ENCODE data around the gene SGSM1. TPM values are rescaled to one million over a fixed set of nuclear protein-coding genes. Genes with fewer than 3 reads are reported as not detected.
A peak's percentile ranks its signal among the peaks of the same experiment; 100 is the strongest.

Gene SGSM1
- not detected in 2 replicates for total RNA-seq
- not detected for polyA plus RNA-seq (2012)

GRCh38 chr22:24805790-24806662 is at the start of gene SGSM1:
Gene SGSM1, plus strand, starts transcription at chr22:24806211. Its CDS starts 115 bp downstream, at chr22:24806326.
- peak; percentile 46 for DNase-seq (ENCODE audit: low read depth)

DNA sequence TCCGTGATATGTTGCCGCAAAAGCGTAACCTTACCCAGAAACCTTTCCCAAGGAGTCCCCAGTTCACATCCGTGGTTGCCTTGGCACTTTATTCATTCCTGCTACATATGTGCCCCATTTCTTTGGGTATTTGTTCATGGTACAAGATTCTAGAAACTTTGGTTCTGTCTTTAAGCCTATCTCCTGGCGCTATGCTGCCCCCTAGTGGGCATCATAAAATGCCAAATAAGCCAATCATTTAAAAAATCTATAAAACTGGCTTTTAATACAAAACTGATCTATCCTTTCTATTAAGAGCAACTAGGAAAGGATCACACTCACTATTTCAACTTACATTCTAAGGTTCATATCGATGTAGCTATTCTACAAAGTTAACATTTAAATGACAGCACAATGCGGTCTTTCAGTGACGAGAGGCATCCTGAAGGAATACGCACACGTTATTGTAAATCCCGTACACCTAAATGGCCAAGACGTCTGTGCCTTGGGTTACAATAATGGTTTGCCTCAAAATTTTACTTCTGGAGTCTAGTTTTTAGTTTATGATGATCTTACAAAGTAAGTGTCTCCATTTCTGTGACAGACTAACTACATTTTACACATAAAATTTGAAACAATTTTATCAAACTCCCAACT is 47.7 kb upstream of the SGSM1 start:
- peak; percentile 58 for DNase-seq (ENCODE audit: low read depth)

- no peak for DNase-seq (ENCODE audit: low read depth)
Observed at GRCh38 chr22:24759765-24760164, 46.2 kb upstream of the SGSM1 start.

DNA sequence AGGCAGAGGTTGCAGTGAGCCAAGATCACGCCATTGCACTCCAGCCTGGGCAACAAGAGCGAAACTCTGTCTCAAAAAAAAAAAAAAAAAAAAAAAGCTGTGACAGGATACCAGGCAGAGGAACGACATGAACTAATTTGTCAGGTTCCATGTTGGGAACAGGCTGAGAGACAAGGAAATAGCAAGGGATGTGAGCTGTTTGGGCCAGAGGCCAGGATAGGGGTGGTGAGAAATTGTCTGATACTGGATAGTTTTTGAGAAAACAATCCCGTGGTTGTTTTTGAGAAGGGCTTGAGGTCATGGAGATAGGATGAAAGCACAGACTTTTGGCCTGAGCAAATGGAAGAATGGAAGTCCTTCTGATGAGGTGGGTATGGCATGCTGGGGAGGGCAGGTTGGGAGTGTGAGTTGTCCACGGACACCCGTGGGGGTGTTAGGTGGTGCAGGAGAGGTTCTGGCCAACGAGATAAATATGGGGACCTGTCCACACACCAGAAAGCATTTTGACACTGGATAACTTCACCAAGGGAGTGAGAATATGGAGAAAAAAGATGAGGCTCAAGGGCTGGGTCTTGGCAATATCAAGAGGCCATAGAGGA is 45.2 kb upstream of the SGSM1 start:
- no peak for DNase-seq (ENCODE audit: low read depth)

DNA sequence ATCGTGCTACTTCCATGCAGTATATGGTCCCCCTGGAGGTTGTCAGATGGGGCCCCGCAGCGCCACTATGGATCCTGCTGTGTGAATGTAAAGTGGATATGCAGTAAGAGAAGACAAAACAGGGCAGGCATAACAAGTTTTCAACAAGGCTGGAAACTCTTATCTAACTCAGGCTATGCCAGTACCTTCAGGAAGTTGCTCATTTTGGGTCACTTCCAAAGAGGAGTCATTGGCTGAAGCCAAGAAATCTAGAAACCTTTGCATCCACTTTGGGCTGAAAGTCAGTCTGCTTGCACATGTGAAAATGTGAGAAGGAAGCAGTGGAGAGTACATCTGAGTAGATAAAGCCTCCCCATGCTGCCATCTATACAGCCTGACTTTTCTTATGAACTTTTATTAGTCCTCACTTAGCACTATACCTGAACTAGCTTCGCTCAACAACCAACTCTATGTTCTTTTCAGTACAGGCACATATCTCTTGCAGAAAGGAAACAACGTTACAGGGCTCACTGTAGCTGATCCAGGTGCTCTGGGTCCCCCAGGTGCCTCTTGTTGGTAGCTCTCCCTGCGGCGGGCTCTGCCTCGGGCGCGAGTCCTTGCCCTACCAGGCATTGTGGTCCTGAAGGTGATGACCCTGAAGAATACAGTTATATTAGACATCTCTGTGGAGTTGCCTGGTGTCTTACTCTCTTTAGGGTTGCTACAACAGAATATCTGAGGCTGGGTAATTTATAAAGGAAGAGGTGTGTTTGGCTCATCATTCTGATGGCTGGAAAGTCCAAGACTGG is 43.9 kb upstream of the SGSM1 start:
- no peak for DNase-seq (ENCODE audit: low read depth)

DNA sequence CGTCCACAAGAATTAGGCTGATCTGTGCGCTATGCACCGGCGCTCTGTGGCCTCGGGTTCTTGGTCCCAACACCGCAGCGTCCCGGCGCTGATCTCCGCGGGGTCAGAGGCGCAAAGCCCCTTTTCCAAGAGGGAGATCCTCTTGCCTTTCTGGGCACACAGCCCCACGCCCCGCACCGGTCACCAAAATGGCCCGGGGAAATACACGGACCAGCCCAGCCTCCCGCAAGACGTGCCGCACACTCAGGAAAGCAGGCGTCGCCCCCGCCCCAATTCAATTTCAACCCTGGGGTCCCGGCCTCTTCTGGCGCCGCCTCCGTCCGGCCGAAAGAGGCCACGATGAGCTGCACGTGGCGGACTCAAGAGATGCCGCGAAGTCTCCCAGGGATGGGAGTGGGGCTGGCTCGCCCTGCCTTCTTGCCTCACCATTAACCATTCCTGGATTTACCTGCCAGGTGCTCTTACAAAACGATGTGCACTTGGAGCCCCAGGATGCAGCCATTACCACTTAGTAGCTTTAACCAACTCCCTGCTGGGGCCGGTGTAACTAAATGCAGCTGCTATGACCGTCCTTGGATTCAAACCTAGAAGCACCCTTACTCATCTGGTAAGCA is 42.0 kb upstream of the SGSM1 start:
- DNase-seq (ENCODE audit: low read depth): peak; percentile 4

DNA sequence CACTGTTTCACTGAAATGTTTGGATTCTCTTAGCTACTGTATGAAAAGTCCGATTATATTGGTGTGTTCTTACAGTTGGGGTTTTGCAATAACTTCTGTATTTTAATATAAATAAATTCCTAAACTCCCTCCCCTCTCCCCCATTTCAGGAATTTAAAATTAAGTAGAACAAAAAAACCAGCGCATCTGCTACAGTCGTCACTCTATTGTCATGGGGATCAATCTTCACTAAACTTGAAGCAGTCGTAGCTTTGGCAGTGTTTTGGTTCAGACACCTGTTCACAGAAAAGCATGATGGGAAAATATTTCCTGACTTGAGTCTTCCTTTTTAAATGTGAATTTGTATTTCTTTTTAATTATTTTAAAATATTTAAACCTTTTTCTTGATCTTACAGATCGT is 40.8 kb upstream of the SGSM1 start:
- DNase-seq (ENCODE audit: low read depth): peak; percentile 23

- DNase-seq (ENCODE audit: low read depth): peak; percentile 68
Observed at GRCh38 chr22:24768537-24769374, 37.3 kb upstream of the SGSM1 start.

GRCh38 chr22:24772493-24773220 is 33.4 kb upstream of the SGSM1 start:
- peak; percentile 52 for DNase-seq (ENCODE audit: low read depth)

DNA sequence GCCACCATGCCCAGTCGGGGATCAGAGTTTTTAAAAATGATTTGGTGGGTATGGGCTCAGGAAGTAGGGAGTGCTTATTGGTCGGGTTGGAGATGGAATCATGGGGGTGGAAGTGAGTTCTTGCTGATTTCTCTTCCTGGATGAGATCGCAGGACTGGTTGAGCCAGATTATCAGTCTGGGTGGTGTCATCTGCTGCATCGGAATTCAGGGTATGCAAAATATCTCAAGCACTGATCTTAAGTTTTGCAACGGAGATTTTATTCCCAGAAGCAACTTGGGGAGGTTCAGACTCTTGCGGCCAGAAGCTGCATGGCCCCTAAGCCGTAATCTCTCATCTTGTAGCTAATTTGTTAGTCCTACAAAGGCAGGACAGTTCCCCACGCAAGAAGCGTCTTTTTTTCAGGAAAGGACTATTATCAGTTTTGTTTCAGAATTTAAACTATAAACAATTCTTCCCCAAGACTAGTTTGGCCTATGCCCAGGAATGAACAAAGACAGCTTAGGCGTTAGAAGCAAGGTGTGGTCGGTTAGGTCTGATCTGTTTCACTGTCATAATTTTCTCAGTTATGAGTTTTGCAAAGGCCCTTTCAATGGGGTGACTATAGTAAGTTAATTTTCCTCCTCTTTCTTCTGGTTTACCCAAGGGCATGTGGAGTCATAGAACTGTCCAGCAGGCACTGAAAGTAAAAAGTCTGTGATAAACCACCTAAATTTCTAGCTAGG is 30.1 kb upstream of the SGSM1 start:
- DNase-seq (ENCODE audit: low read depth): no peak

DNA sequence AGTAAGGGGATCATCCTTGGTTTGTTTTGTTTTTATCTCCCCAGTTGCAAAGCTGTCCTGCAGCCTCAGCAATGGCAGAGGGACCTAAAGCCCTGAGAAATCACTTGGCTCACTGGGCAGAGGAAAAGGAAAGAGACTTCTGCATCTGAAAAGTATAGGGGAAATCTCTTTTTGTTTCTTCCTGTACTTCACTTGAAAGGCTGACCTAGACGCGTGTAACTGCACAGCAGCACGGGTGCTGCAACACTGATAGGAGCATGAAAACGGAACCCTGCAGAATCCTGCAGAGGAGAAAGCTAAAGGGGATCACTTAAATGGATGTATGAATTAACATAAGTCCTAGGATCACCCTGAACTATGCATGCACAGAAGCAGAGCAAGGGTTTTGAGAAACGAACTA is 29.5 kb upstream of the SGSM1 start:
- DNase-seq (ENCODE audit: low read depth): no peak

GRCh38 chr22:24789516-24789915 is 16.5 kb upstream of the SGSM1 start:
- no peak for DNase-seq (ENCODE audit: low read depth)

- DNase-seq (ENCODE audit: low read depth): no peak
Observed at GRCh38 chr22:24791362-24791761, 14.6 kb upstream of the SGSM1 start.

DNA sequence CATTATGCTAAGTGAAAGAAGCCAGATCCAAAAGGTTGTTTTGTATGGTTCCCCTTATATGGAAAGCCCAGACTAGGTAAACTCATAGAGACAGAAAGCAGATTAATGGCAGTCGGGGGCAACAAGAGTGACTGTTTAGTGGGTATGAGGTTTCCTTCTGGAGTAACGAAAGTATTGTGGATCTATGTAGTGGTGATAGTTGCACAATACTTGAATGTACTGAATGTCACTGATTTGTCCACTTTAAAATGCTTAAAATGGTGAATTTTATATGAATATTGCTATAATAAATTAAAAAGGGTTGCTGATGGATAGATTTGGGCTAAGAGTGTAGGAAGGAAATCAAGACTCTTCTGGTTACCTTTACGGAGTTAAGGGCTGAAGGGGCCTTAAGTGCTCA is 10.0 kb upstream of the SGSM1 start:
- DNase-seq (ENCODE audit: low read depth): no peak

DNA sequence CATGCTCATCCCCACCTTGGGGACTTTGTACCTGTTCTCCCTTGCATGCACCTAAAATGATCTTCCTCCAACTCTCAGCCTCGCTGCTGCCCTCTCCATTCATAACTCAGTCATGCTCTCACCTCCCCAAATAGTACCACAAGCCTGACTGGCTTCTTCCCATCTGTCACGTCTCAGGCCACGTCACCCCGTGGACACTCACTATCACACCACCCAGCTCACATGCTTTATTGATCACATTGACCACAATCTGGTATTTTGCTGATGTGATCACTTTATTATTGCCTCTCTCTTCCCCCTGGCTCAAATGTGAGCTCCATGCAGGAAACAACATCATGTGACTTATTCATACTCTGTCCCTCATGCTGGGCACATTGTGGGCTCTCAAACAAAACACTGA is 9.2 kb upstream of the SGSM1 start:
- DNase-seq (ENCODE audit: low read depth): peak; percentile 28

DNA sequence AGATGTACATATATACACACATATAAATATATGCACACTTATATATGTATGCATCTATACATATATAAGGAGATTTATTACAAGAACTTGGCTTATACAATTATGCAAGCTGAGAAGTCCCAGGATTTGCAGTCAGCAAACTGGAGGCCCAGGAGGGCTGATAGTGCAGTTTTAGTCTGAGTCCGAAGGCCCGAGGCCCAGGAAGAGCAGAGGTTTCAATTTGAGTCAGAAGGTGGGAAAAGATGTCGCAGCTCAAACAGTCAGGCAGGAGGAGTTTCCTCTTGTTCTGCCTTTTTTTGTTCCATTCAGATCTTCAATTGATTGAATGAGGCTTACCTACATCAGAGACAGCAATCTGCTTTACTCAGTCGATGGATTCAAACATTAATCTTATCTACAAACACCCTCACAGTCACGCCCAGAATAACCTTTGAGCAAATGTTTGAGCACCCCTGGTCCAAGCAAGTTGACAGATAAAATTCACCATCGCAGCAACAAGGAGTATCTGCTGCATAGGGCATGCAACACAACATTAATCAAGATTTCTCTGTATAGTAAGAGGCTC is 4.0 kb upstream of the SGSM1 start:
- DNase-seq (ENCODE audit: low read depth): no peak

- peak; percentile 48 for DNase-seq (ENCODE audit: low read depth)
Observed at GRCh38 chr22:24803064-24803542, 2.9 kb upstream of the SGSM1 start.

DNA sequence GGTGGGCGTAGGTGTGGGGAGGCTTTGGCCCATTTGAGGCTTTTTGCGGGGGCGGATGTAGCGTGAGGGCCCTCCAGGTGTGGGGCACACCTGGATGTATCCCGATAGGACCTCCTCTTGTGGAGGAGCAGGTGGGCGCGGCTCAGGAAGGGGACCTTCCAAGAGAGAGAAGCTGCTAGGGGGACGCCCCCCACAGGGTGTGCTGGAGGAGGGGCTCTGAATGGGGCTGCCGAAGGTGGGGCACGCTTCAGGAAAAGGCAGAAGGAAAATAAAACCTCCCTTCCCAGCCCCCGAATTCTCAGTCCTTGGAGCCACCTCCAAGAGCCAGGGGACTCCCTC is 621 bp downstream of the SGSM1 start:
- no peak for DNase-seq (ENCODE audit: low read depth)

Data from myocyte (in vitro differentiated cells).